Thyroid gland (tissue), 4 donors: ENCODE data around the gene SPRED2. TPM values are rescaled to one million over a fixed set of nuclear protein-coding genes. Genes with fewer than 3 reads are reported as not detected.
"Not testable (repeated sequence)": the region's sequence is repeated elsewhere in the genome, so short reads cannot be mapped to it uniquely, and the experiment has no call there.

Experiments used
- DNase-seq, 2 donors: peaks; one replicate each; pipeline ENCODE4 v3.0.0-alpha.2; 2019
- H3K27ac ChIP-seq, 3 donors: fragments of 200-600 bp; sonication (generic); 1 replicate in 2 of 3; 2 replicates in 1 of 3; pipeline ENCODE4 v1.5.1; 2016 to 2019; ENCODE audit warnings: mild to moderate bottlenecking in 1 of 3, moderate library complexity in 1 of 3
- H3K27me3 ChIP-seq: fragments of 200-600 bp; sonication (generic); one replicate; pipeline ENCODE4 v1.5.1; 2019
- H3K36me3 ChIP-seq, 2 donors: fragments of 200-600 bp; sonication (generic); one replicate each; pipeline ENCODE4 v1.5.1; 2016 to 2019
- H3K4me1 ChIP-seq, 2 donors: fragments of 200-600 bp; sonication (generic); one replicate each; pipeline ENCODE4 v1.5.1; 2017 to 2019
- H3K4me3 ChIP-seq, 3 donors: fragments of 200-600 bp; sonication (generic); replicated peaks in 1 of 3; 1 replicate in 2 of 3; 2 replicates in 1 of 3; pipeline ENCODE4 v1.5.1; 2016; ENCODE audit warnings: mild to moderate bottlenecking in 1 of 3
- H3K9me3 ChIP-seq: fragments of 200-600 bp; sonication (generic); one replicate; pipeline ENCODE4 v1.5.1; 2017
- CTCF ChIP-seq, 6 experiments: fragments of 200-600 bp in 3 of 6; fragments of 450-650 bp in 3 of 6; sonication (generic) in 3 of 6; IDR thresholded peaks; one replicate each; pipeline ENCODE4 v1.5.1; 2016 to 2019; ENCODE audit warnings: antibody characterized with exemption in 6 of 6, mild to moderate bottlenecking in 2 of 6, inconsistent platforms in 1 of 6, moderate library complexity in 1 of 6
- POLR2A ChIP-seq, 2 donors: fragments of 450-650 bp; IDR thresholded peaks; one replicate each; pipeline ENCODE4 v1.6.1; 2017; ENCODE audit warnings: antibody characterized with exemption in 2 of 2, mild to moderate bottlenecking in 2 of 2, moderate library complexity in 1 of 2
- WGBS, 2 donors: methylation state at CpG; one replicate each; pipeline ENCODE4 v1.1.5; 2017; 5-methylcytosine and 5-hydroxymethylcytosine counted together
- intact Hi-C: fragments of 100-400 bp; cut with DNase I; formaldehyde crosslinking; loops from one replicate; pipeline ENCODE4 v1.15.1; 2023
- total RNA-seq, 4 donors: library from RNA; depleted of rRNA; stranded (reverse); fragments of >200 nt; gene quantifications; one replicate each; pipeline ENCODE4 v1.2.3, GENCODE V29; 2016

The SPRED2 gene
- total RNA-seq, 4 donors from 2014 or later = 18.8 to 44.0 (median 25.4) TPM

DNA sequence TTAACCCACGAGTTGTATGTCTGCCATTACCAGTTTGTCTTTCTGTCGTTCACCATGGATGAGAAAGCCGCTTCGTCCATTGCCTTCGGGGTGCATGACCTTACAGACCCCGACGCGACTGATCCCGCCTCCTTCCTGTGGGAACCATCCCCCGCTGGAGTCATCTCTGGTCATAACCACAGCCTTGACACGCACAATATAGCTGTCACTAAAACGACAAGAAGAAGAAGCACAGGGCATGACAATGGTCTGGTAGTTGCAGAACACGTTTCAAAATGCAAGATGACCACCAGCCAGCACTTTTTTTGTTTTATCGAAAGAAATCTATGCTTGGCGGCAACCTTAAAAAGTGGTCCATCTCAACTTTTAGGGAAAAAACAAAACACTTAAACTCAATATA lies 87.7 kb downstream of the SPRED2 start:
- intact Hi-C loops = no loop called here

GRCh38 chr2:65344182-65344581 lies 88.2 kb downstream of the SPRED2 start:
- TF ChIP-seq CTCF (IDR thresholded peaks at IDR 0.05) = no peak
- TF ChIP-seq POLR2A (IDR thresholded peaks at IDR 0.05) = no peak
- H3K9me3 ChIP-seq = no peaks in the 10 kb centered on the region
- intact Hi-C loops = no loop called here
- H3K27ac ChIP-seq = no peak overlapping the region
- H3K4me3 ChIP-seq = no peak overlapping the region
- DNase-seq = no peak
- no peaks in the 10 kb centered on the region for H3K36me3 ChIP-seq
- peaks cover 0 to 3% of the 10 kb centered on the region in 2 donors for H3K4me1 ChIP-seq
- no peaks in the 10 kb centered on the region for H3K27me3 ChIP-seq
- 89 to 91% methylated on average over 4 of the region's 4 CpGs for WGBS, 2 donors

More for the DNA sequence above, 87.7 kb downstream of the SPRED2 start:
- Histone ChIP-seq H3K9me3 (no peaks in the 10 kb centered on the region), H3K4me3 (no peak overlapping the region), H3K27me3 (no peaks in the 10 kb centered on the region), H3K27ac (no peak overlapping the region), H3K4me1 (peaks cover 4 to 7% of the 10 kb centered on the region in 2 donors), H3K36me3 (no peaks in the 10 kb centered on the region)
- WGBS, 2 donors = 80 to 87% methylated on average over 15 of the region's 15 CpGs
- TF ChIP-seq POLR2A (IDR thresholded peaks at IDR 0.05) (no peak), CTCF (IDR thresholded peaks at IDR 0.05) (no peak)
- DNase-seq = no peak

GRCh38 chr2:65343386-65343785 lies 89.0 kb downstream of the SPRED2 start:
- no peak overlapping the region for H3K27ac ChIP-seq
- intact Hi-C loops = no loop called here
- DNase-seq = no peak
- TF ChIP-seq CTCF (IDR thresholded peaks at IDR 0.05) (no peak), POLR2A (IDR thresholded peaks at IDR 0.05) (no peak)
- no peaks in the 10 kb centered on the region for H3K27me3 ChIP-seq
- no peaks in the 10 kb centered on the region for H3K9me3 ChIP-seq
- H3K4me3 ChIP-seq = no peak overlapping the region
- peaks cover 0 to 3% of the 10 kb centered on the region in 2 donors for H3K4me1 ChIP-seq
- H3K36me3 ChIP-seq = no peaks in the 10 kb centered on the region

DNA sequence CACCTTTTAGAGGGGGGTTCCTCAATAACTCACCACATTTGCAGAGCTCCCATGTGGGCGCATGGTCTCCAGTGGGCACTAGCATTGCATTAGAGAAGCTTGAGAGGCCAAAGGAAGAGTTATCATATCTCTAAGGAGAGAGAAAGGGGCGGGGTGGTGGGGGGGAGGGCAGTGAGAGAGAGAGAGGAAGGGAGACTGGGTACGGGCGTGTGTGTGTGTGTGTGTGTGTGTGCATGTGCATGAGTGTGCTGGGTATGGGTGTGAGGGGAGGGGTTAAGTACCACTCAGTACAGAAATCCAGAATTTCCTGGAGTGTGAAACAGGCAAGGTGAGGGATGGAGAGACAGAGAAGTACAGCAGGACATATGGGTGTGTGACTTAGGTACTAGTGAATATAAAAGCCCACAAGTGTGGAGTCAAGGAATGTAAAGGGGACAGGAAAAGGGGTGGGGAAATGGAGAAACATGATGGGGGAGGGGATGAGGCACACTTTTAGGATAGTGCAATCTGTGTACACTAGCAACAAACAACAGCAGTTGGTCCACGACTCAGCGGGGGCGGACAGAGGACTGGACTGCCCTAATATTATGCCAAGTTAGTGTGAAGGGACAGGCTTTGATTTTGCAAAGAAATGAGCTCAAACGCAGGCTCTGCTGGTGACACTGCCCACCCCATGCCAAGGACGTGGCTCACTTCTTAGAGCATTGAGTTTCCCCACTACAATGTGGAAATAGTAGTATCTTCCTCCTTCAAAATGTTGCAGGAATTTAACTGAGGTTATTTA lies 91.3 kb downstream of the SPRED2 start:
- H3K36me3 ChIP-seq = no peaks in the 10 kb centered on the region
- intact Hi-C loops = no loop called here
- H3K27ac ChIP-seq = no peak overlapping the region
- no peaks in the 10 kb centered on the region for H3K27me3 ChIP-seq
- WGBS, 2 donors = 76 to 77% methylated on average over 9 of the region's 9 CpGs
- no peak for DNase-seq
- H3K4me1 ChIP-seq = peaks cover 0 to 3% of the 10 kb centered on the region in 2 donors
- no peak for TF ChIP-seq POLR2A (IDR thresholded peaks at IDR 0.05)
- no peaks in the 10 kb centered on the region for H3K9me3 ChIP-seq
- H3K4me3 ChIP-seq = no peak overlapping the region

GRCh38 chr2:65339648-65340047 lies 92.8 kb downstream of the SPRED2 start:
- no peak for DNase-seq
- no peak for TF ChIP-seq CTCF (IDR thresholded peaks at IDR 0.05)
- no peaks in the 10 kb centered on the region for H3K9me3 ChIP-seq

DNA sequence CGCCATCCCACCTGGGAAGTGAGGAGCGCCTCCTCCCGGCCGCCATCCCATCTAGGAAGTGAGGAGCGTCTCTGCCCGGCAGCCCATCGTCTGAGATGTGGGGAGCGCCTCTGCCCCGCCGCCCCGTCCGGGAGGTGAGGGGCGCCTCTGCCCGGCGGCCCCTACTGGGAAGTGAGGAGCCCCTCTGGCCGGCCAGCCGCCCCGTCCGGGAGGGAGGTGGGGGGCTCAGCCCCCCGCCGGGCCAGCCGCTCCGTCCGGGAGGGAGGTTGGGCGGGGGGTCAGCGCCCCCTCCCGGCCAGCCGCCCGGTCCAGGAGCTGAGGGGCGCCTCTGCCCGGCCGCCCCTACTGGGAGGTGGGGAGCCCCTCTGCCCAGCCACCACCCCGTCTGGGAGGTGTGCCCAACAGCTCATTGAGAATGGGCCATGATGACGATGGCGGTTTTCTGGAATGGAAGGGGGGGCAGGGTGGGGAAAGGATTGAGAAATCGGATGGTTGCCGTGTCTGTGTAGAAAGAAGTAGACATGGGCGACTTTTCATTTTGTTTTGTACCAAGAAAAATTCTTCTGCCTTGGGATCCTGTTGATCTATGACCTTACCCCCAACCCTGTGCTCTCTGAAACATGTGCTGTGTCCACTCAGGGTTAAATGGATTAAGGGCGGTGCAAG lies 93.4 kb downstream of the SPRED2 start:
- H3K9me3 ChIP-seq, DNase-seq, H3K4me3 ChIP-seq, H3K4me1 ChIP-seq, intact Hi-C loops, H3K27me3 ChIP-seq, H3K36me3 ChIP-seq, H3K27ac ChIP-seq: not testable (repeated sequence)
- 90 to 97% methylated on average over 6 to 7 of the region's 39 CpGs for WGBS, 2 donors

More at GRCh38 chr2:65339648-65340047, 92.8 kb downstream of the SPRED2 start:
- no peaks in the 10 kb centered on the region for H3K36me3 ChIP-seq
- H3K27me3 ChIP-seq = no peaks in the 10 kb centered on the region
- intact Hi-C loops = no loop called here
- peaks cover 0 to 3% of the 10 kb centered on the region in 2 donors for H3K4me1 ChIP-seq
- H3K4me3 ChIP-seq = no peak overlapping the region
- H3K27ac ChIP-seq = no peak overlapping the region

DNA sequence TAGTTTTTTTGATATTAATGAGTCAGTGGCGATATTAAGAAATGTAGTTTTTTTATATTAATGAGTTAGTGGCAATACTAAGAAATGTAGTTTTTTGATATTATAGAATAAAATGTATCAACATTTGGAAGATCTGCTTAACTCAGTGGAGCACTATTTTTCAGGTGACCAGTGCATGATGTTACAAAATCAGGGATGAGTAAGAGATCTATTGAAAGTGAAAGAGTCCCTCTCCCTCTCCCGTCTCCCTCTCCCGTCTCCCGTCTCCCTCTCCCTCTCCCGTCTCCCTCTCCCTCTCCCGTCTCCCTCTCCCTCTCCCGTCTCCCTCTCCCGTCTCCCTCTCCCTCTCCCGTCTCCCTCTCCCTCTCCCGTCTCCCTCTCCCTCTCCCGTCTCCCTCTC lies 94.5 kb downstream of the SPRED2 start:
- intact Hi-C loops, H3K27me3 ChIP-seq: not testable (repeated sequence)
- 93 to 94% methylated on average over 5 to 7 of the region's 11 CpGs for WGBS, 2 donors

More for the DNA sequence above, 94.5 kb downstream of the SPRED2 start:
- H3K9me3 ChIP-seq, H3K27ac ChIP-seq, H3K36me3 ChIP-seq, H3K4me1 ChIP-seq, DNase-seq, H3K4me3 ChIP-seq: not testable (repeated sequence)
